Measurements from ENCODE around the gene GTPBP1.

Gene GTPBP1

DNA sequence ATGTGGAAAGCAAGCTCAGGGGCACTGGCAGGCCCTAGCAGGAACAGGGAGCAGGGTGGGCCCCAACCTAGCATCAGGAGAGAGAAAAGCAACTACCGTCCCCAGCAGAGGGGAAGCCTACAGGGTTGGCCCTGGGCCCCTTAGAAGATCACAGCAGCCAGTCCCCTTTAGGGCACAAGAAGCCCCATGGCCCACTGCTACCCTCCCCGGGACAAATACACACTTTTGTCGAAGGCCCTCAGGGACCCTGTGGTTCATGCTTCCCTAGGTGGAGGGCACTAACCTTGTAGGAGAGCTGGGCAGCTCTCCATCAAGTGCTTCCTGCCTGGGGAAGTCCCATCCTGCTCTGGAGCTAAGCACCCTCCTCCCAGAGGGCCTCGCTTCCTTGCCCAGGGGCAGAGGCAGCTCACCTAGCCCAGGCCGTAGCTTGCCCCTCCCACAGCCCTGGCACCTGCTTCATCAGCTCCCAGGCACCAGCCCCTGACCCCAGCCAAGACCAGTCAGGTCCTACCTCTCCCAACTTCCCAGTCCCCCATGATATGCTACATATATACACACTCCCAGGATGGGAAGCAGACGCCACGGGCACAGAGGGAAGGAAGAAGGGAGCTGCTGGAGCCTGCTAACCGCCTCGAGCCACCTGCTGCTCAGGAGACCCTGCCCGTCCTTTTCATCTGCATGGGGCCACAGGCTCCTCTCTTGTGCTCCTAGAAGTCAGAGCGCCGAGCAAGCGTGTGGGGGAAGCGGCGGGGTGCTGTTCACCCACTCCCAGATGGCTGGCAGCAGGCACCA is 29.9 kb downstream of the GTPBP1 start:
- no peak for DNase-seq (ENCODE audit: low read depth)
- H3K4me3 ChIP-seq (ENCODE audit: low read length), result no peak overlapping the region

GRCh38 chr22:38736257-38736570 is 30.5 kb downstream of the GTPBP1 start:
- H3K4me3 ChIP-seq (ENCODE audit: low read length), result no peak overlapping the region
- no peak for DNase-seq (ENCODE audit: low read depth)
- no peak for TF ChIP-seq CTCF (conservative IDR thresholded peaks at IDR 0.05; ENCODE audit: low read length)

More for the DNA sequence above, 29.9 kb downstream of the GTPBP1 start:
- no peak for TF ChIP-seq CTCF (conservative IDR thresholded peaks at IDR 0.05; ENCODE audit: low read length)

GRCh38 chr22:38737302-38738060 is 31.7 kb downstream of the GTPBP1 start:
- TF ChIP-seq CTCF (conservative IDR thresholded peaks at IDR 0.05; ENCODE audit: low read length), result no peak
- DNase-seq (ENCODE audit: low read depth), result no peak
- H3K4me3 ChIP-seq (ENCODE audit: low read length), result no peak overlapping the region

- H3K4me3 ChIP-seq (ENCODE audit: low read length), result no peak overlapping the region
- no peak for TF ChIP-seq CTCF (conservative IDR thresholded peaks at IDR 0.05; ENCODE audit: low read length)
These were observed 32.8 kb downstream of the GTPBP1 start for GRCh38 chr22:38738475-38739070.

DNA sequence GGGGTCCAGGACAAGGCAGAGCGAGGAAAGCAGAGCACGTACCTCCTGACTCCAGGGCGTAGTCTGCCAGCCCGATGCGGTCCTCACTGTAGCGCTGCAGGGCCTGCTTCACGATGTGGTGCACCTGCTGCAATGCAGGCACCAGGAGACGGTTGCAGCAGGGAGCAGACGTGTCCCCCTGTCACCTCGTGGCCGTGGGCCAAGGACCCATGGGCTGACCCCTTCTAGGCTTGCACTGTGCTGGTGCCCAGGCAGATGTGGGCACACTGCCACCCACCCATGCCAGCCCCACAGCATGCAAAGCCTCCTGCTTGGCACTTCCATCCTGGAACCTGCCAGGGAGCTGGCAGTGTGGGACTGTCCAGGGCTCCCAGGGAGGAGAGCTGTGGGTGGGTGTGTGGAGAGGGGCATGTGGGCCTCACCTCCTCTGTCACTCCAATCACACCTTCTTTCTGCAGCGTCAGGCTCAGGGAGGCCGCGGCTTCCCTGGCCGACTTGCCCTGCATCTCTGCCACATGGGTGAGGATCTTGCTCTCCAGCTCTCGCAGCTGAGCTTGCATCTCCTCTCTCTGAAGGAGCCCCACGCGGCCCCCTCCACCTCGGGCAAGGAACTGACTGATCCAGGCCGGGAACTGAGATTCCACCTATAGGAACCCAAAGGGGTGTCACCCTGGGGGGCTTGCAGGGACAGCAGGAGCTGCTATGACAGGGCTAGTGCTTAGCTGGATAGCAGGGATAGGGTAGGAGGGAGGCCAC is 33.7 kb downstream of the GTPBP1 start:
- H3K4me3 ChIP-seq (ENCODE audit: low read length), result no peak overlapping the region
- DNase-seq (ENCODE audit: low read depth), result no peak
- TF ChIP-seq CTCF (conservative IDR thresholded peaks at IDR 0.05; ENCODE audit: low read length), result no peak

More at GRCh38 chr22:38738475-38739070, 32.8 kb downstream of the GTPBP1 start:
- DNase-seq (ENCODE audit: low read depth), result no peak

DNA sequence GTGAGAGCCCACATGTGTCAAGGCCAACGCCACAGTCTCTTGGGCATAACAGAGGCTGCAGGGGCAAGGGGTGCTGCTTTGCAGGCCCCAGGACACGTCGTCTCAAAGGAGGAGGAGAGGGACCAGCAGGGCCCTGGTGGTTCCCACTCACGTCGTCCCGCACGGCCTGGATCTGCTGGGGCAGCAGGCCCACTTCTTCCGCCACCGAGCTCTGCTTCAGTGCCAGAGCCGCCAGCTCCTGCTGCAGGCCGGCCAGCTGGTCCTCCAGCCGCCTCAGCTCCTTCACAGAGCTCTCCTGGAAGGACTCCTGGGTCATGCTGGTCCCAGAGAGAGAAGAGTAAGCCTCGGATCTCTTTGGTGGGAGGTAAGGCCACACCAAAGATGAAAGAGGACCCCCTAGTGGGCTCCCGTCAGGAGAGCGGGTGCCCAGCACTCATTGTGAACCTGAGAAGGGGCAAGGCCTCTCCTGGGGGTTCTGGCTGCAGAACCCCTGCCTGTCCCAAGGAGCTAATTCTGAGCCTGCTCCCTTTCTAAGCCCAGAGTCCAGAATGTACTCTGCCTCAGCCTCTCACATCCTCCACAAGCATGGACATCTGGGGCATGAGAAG is 34.5 kb downstream of the GTPBP1 start:
- no peak for TF ChIP-seq CTCF (conservative IDR thresholded peaks at IDR 0.05; ENCODE audit: low read length)
- DNase-seq (ENCODE audit: low read depth), result no peak
- H3K4me3 ChIP-seq (ENCODE audit: low read length), result no peak overlapping the region

All from AG10803 (cell line).